ENCODE data around the gene SREK1. TPM values are rescaled to one million over a fixed set of nuclear protein-coding genes. Genes with fewer than 3 reads are reported as not detected.

Gene SREK1
- total RNA-seq, 1 experiment from 2014 or later = 59.6 TPM

- no peak overlapping the region for H4K5ac ChIP-seq (ENCODE audit: insufficient read length, low read depth, low read length)
- no peaks in the 10 kb centered on the region for H3K79me2 ChIP-seq (ENCODE audit: insufficient read depth, low read length)
- H3K27me3 ChIP-seq (ENCODE audit: insufficient read depth, low read length) = no peaks in the 10 kb centered on the region
- H2BK20ac ChIP-seq (ENCODE audit: low read depth, low read length, poor library complexity, severe bottlenecking) = no peak overlapping the region
- H2AFZ ChIP-seq (ENCODE audit: low read length) = no peak overlapping the region
- H3K9ac ChIP-seq (ENCODE audit: extremely low read depth, insufficient read length, low read length) = no peak overlapping the region
- H2BK15ac ChIP-seq (ENCODE audit: low read depth, low read length) = no peak overlapping the region
- no peak overlapping the region for H3K56ac ChIP-seq (ENCODE audit: insufficient read length, low read depth, low read length)
- no peak overlapping the region for H2BK5ac ChIP-seq (ENCODE audit: insufficient read length, low read length)
- no peak overlapping the region for H2AK5ac ChIP-seq (ENCODE audit: insufficient read length, low read length)
- H3K36me3 Mint-ChIP-seq (ENCODE audit: insufficient read depth in 1 of 3, low read depth in 3 of 3) = no peaks in the 10 kb centered on the region
- H3K79me1 ChIP-seq (ENCODE audit: insufficient read depth, low read depth, low read length, poor library complexity, severe bottlenecking) = no peaks in the 10 kb centered on the region
- H4K20me1 ChIP-seq (ENCODE audit: control insufficient read depth, insufficient read depth, insufficient read length) = no peaks in the 10 kb centered on the region
- no peak overlapping the region for H3T11ph ChIP-seq (ENCODE audit: low read length)
- no CpG with 5 or more reads among the region's 10 CpGs for WGBS (ENCODE audit: extremely low coverage, insufficient read length, low lambda C conversion rate)
- no peak for TF ChIP-seq CTCF (conservative IDR thresholded peaks at IDR 0.05)
- no peak overlapping the region for H3K27ac ChIP-seq (ENCODE audit: insufficient read length, low read depth, low read length)
- peak overlapping the region in 1 of 2 experiments; percentile 30; a peak in 1 of 5 replicates for H3K4me3 Mint-ChIP-seq
- no peak overlapping the region for H3K14ac ChIP-seq (ENCODE audit: insufficient read depth, low read length)
- H2BK12ac ChIP-seq (ENCODE audit: insufficient read length, low read depth, low read length) = no peak overlapping the region
- H4K91ac ChIP-seq (ENCODE audit: insufficient read length, low read depth, low read length) = no peak overlapping the region
- H4K8ac ChIP-seq (replicated peaks; ENCODE audit: insufficient read length, low read depth, low read length) = no peak overlapping the region
- H3K4me1 ChIP-seq (ENCODE audit: insufficient read depth, low read length) = no peaks in the 10 kb centered on the region
- DNase-seq = no peak
- H3K4ac ChIP-seq (ENCODE audit: low read depth, low read length) = no peak overlapping the region
- H3K18ac ChIP-seq (ENCODE audit: insufficient read length, low read depth, low read length) = no peak overlapping the region
- no peaks in the 10 kb centered on the region for H3K9me3 Mint-ChIP-seq
- H3K9me3 ChIP-seq (ENCODE audit: control insufficient read depth, low read depth, low read length) = no peaks in the 10 kb centered on the region
- no peaks in the 10 kb centered on the region for H3K27me3 Mint-ChIP-seq (ENCODE audit: low read depth)
- H3K27ac Mint-ChIP-seq = no peak overlapping the region; a peak in 1 of 7 replicates
- no peak overlapping the region for H3K4me2 ChIP-seq (ENCODE audit: insufficient read depth, insufficient read length, low read length)
- no peaks in the 10 kb centered on the region for H3K23me2 ChIP-seq (ENCODE audit: insufficient read length, low read depth, low read length, poor library complexity, severe bottlenecking)
- H2BK120ac ChIP-seq (ENCODE audit: low read depth, low read length, poor library complexity, severe bottlenecking) = no peak overlapping the region
- H3K23ac ChIP-seq (ENCODE audit: insufficient read length, low read depth, low read length) = no peak overlapping the region
- H3K4me1 Mint-ChIP-seq = peaks cover 2 to 9% of the 10 kb centered on the region in 2 experiments; a peak in 3 of 4 replicates
These were observed 63.9 kb downstream of the SREK1 start for GRCh38 chr5:66207800-66208561.
